HepG2 (cell line): ENCODE data around the gene RPS19BP1. TPM values are rescaled to one million over a fixed set of nuclear protein-coding genes. Genes with fewer than 3 reads are reported as not detected.

Experiments used
- CEBPB ChIP-seq: IDR thresholded peaks from 2 replicates; pipeline ENCODE4 v1.6.1; 2011; ENCODE audit warnings: low read depth, low read length, improper control_type of control experiment, borderline replicate concordance
- CREBL2 ChIP-seq: sonication (generic); formaldehyde crosslinking; IDR thresholded peaks from 2 replicates; pipeline ENCODE4 v1.8.1; 2023; ENCODE audit warnings: missing genetic modification reagents, mild to moderate bottlenecking, borderline replicate concordance
- FOXA3 ChIP-seq: IDR thresholded peaks from 2 replicates; pipeline ENCODE4 v1.6.1; 2016; ENCODE audit warnings: missing genetic modification reagents, missing compliant biosample characterization
- GPN1 ChIP-seq: sonication (generic); formaldehyde crosslinking; IDR thresholded peaks from 2 replicates; pipeline ENCODE4 v1.5.1; 2020; ENCODE audit warnings: missing genetic modification reagents, borderline replicate concordance
- KLF9 ChIP-seq: IDR thresholded peaks from 2 replicates; pipeline ENCODE4 v1.6.1; 2016; ENCODE audit warnings: low read depth
- PHF5A ChIP-seq: IDR thresholded peaks from one replicate; pipeline ENCODE4 v1.6.1; 2018; ENCODE audit warnings: low read depth, missing genetic modification reagents; ENCODE audit not compliant: unreplicated experiment
- SOX5 ChIP-seq: IDR thresholded peaks from 2 replicates; pipeline ENCODE4 v1.6.1; 2016; ENCODE audit warnings: borderline replicate concordance
- SOX6 ChIP-seq, 2 experiments: fragments of 450-650 bp in 1 of 2; sonication (generic) in 1 of 2; formaldehyde crosslinking in 1 of 2; IDR thresholded peaks; 2 replicates each; pipeline versions ENCODE4 v1.4.0 to v1.6.1; 2017 to 2020; ENCODE audit warnings: antibody characterized with exemption in 1 of 2, mild to moderate bottlenecking in 1 of 2, missing genetic modification reagents in 1 of 2
- TFDP1 ChIP-seq: IDR thresholded peaks from 2 replicates; pipeline ENCODE4 v1.6.1; 2016; ENCODE audit warnings: missing compliant biosample characterization, missing genetic modification reagents, borderline replicate concordance
- TFE3 ChIP-seq: IDR thresholded peaks from 2 replicates; pipeline ENCODE4 v1.6.1; 2016
- ZKSCAN1 ChIP-seq: fragments of 150-350 bp; IDR thresholded peaks from 2 replicates; pipeline ENCODE4 v1.6.1; 2014; ENCODE audit warnings: low read length
- ZNF136 ChIP-seq: sonication (generic); formaldehyde crosslinking; IDR thresholded peaks from 2 replicates; pipeline ENCODE4 v1.8.1; 2022; ENCODE audit warnings: low read depth, mild to moderate bottlenecking, moderate library complexity, missing genetic modification reagents
- ZNF225 ChIP-seq: sonication (generic); formaldehyde crosslinking; IDR thresholded peaks from 2 replicates; pipeline ENCODE4 v1.4.0; 2020; ENCODE audit warnings: mild to moderate bottlenecking, missing genetic modification reagents
- ZNF24 ChIP-seq: fragments of 450-650 bp; IDR thresholded peaks from 2 replicates; pipeline ENCODE4 v1.6.1; 2017; ENCODE audit warnings: antibody characterized with exemption, mild to moderate bottlenecking
- polyA plus RNA-seq, 8 experiments: library from polyadenylated mRNA; depleted of rRNA in 3 of 8; stranded (reverse) in 7 of 8; unstranded in 1 of 8; fragments of >200 nt; fragmentation: Illumina TruSeq in 4 of 8; extraction: Trizol in 4 of 8; gene quantifications; 2 replicates each; pipeline versions ENCODE4 v1.2.1 to v1.2.3, GENCODE V29; 2011 to 2016; ENCODE audit warnings: low read depth in 4 of 8, missing spikeins in 1 of 8, mixed read lengths in 1 of 8; ENCODE audit not compliant: insufficient read depth in 1 of 8
- total RNA-seq, 5 experiments: library from RNA; depleted of rRNA; stranded (reverse); fragments of >200 nt; fragmentation: Illumina TruSeq; extraction: Trizol; gene quantifications; 2 replicates each; pipeline ENCODE4 v1.2.3, GENCODE V29; 2016; ENCODE audit warnings: low read depth in 1 of 5
- TF ChIP-seq, protein P1 (sequence below): sonication (generic); formaldehyde crosslinking; IDR thresholded peaks from 2 replicates; pipeline ENCODE4 v1.4.0; 2020; ENCODE audit warnings: mild to moderate bottlenecking, missing genetic modification reagents
- TF ChIP-seq, protein P2 (sequence below): sonication (generic); formaldehyde crosslinking; IDR thresholded peaks from 2 replicates; pipeline ENCODE4 v1.8.1; 2023; ENCODE audit warnings: mild to moderate bottlenecking, missing genetic modification reagents

RPS19BP1 gene
- total and polyA plus RNA-seq, 2 of the 13 experiments (the other 11 are each of a cell fraction or from before 2014, with no cell fraction given), result 44.3 to 81.3 TPM

- TF ChIP-seq, protein P1, sequence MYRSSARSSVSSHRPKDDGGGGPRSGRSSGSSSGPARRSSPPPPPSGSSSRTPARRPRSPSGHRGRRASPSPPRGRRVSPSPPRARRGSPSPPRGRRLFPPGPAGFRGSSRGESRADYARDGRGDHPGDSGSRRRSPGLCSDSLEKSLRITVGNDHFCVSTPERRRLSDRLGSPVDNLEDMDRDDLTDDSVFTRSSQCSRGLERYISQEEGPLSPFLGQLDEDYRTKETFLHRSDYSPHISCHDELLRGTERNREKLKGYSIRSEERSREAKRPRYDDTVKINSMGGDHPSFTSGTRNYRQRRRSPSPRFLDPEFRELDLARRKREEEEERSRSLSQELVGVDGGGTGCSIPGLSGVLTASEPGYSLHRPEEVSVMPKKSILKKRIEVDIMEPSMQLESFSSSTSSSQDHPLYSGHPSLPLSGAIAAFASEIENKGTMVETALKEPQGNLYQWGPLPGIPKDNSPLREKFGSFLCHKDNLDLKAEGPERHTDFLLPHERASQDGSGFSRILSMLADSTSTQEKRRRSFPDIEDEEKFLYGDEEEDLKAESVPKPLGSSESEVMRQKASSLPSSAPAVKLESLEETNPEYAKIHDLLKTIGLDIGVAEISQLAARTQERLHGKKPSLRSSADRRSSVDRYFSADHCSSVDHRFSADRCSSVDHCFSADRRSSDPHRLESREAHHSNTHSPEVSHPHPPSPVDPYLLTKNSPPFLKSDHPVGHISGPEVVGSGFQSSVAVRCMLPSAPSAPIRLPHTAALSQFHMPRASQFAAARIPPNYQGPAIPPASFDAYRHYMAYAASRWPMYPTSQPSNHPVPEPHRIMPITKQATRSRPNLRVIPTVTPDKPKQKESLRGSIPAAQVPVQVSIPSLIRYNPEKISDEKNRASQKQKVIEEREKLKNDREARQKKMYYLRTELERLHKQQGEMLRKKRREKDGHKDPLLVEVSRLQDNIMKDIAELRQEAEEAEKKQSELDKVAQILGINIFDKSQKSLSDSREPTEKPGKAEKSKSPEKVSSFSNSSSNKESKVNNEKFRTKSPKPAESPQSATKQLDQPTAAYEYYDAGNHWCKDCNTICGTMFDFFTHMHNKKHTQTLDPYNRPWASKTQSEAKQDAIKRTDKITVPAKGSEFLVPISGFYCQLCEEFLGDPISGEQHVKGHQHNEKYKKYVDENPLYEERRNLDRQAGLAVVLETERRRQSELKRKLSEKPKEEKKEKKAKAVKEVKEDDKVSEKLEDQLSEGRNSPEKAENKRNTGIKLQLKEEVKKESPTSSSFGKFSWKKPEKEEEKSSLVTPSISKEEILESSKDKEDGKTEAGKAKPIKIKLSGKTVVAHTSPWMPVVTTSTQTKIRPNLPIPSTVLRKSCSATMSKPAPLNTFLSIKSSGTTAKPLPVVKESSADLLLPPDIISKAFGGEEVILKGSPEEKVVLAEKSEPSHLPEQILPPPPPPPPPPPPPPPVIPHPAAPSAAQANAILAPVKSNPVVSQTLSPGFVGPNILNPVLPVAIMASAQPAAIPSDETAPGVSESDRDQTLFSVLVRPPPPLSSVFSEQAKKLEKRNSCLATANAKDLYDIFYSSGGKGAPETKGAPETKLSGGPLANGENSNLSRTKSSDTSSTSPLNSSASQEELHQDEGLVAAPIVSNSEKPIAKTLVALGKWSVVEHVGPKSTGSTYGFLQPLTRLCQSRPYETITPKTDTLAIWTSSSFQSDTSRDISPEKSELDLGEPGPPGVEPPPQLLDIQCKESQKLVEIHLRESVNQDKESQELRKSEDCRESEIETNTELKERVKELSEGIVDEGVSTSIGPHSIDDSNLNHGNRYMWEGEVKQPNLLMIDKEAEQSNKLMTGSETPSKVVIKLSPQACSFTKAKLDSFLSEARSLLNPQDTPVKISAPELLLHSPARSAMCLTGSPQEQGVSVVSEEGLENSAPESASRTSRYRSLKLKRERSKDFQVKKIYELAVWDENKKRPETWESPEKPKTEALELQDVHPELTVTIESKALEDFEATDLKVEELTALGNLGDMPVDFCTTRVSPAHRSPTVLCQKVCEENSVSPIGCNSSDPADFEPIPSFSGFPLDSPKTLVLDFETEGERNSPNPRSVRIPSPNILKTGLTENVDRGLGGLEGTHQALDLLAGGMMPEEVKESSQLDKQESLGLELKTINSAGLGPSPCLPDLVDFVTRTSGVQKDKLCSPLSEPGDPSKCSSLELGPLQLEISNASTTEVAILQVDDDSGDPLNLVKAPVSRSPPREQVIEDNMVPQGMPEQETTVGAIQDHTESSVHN (CRISPR knock-in tag), result no peak; the same call in 1 of the 2 replicates
- no peak for TF ChIP-seq ZNF136 (CRISPR knock-in tag)
- no peak for TF ChIP-seq ZNF24
- TF ChIP-seq PHF5A, result no peak
- 0 out of 2 replicates have a peak, but pooled peaks have one; percentile 56 for TF ChIP-seq KLF9 (CRISPR knock-in tag)
- TF ChIP-seq SOX5 (CRISPR knock-in tag), result peak; percentile 54; the same call in 1 of the 2 replicates
- TF ChIP-seq TFDP1, result peak; percentile 5; the same call in 1 of the 2 replicates
- no peak for TF ChIP-seq ZKSCAN1
- TF ChIP-seq GPN1, result peak; percentile 54; the same call in 1 of the 2 replicates
- TF ChIP-seq TFE3 (CRISPR knock-in tag), result peak; percentile 88
- peak; percentile 93 for TF ChIP-seq ZNF225 (CRISPR knock-in tag)
- TF ChIP-seq, protein P2, sequence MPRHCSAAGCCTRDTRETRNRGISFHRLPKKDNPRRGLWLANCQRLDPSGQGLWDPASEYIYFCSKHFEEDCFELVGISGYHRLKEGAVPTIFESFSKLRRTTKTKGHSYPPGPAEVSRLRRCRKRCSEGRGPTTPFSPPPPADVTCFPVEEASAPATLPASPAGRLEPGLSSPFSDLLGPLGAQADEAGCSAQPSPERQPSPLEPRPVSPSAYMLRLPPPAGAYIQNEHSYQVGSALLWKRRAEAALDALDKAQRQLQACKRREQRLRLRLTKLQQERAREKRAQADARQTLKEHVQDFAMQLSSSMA (CRISPR knock-in tag), result peak; percentile 78; the same call in 1 of the 2 replicates
- TF ChIP-seq CEBPB, result no peak
- peak; percentile 26 for TF ChIP-seq FOXA3 (CRISPR knock-in tag)
- TF ChIP-seq SOX6 (IDR thresholded peaks at IDR 0.05), result no peak
- peak; percentile 23; the same call in 1 of the 2 replicates for TF ChIP-seq SOX6 (CRISPR knock-in tag; IDR thresholded peaks at IDR 0.05)
- TF ChIP-seq CREBL2 (CRISPR knock-in tag), result peak; percentile 52; the same call in 1 of the 2 replicates
These were observed 12.1 kb downstream of the RPS19BP1 start, which contains the start of gene ATF4 (continued) for GRCh38 chr22:39520226-39521105.
